Uterus (tissue), 4 donors: Measurements from ENCODE around the gene GLIS1. TPM values are rescaled to one million over a fixed set of nuclear protein-coding genes. Genes with fewer than 3 reads are reported as not detected.

Experiments
- DNase-seq, 2 donors: peaks; one replicate each; pipeline ENCODE4 v3.0.0-alpha.2; 2019 to 2020
- H3K27ac ChIP-seq, 2 donors: fragments of 200-600 bp; sonication (generic); 1 replicate in 1 of 2; 2 replicates in 1 of 2; pipeline ENCODE4 v1.5.1; 2016 to 2018
- H3K27me3 ChIP-seq, 2 donors: fragments of 200-600 bp; sonication (generic); one replicate each; pipeline ENCODE4 v1.5.1; 2018 to 2019; ENCODE audit warnings: control low read depth in 1 of 2
- H3K36me3 ChIP-seq, 2 donors: fragments of 200-600 bp; sonication (generic); one replicate each; pipeline ENCODE4 v1.5.1; 2019; ENCODE audit warnings: control low read depth in 1 of 2
- H3K4me1 ChIP-seq, 2 donors: fragments of 200-600 bp; sonication (generic); one replicate each; pipeline ENCODE4 v1.5.1; 2018 to 2019; ENCODE audit warnings: control low read depth in 1 of 2
- H3K4me3 ChIP-seq, 2 donors: fragments of 200-600 bp; sonication (generic); 1 replicate in 1 of 2; 2 replicates in 1 of 2; pipeline ENCODE4 v1.5.1; 2018 to 2019; ENCODE audit warnings: mild to moderate bottlenecking in 1 of 2
- H3K9me3 ChIP-seq, 2 donors: fragments of 200-600 bp; sonication (generic); one replicate each; pipeline ENCODE4 v1.5.1; 2019; ENCODE audit warnings: control low read depth in 1 of 2
- CTCF ChIP-seq, 4 experiments: fragments of 200-600 bp in 2 of 4; fragments of 450-650 bp in 2 of 4; sonication (generic) in 2 of 4; IDR thresholded peaks; one replicate each; pipeline ENCODE4 v1.5.1; 2016 to 2019; ENCODE audit warnings: antibody characterized with exemption in 4 of 4, mild to moderate bottlenecking in 2 of 4, moderate library complexity in 1 of 4
- POLR2A ChIP-seq, 2 donors: fragments of 450-650 bp; IDR thresholded peaks; one replicate each; pipeline ENCODE4 v1.6.1; 2016; ENCODE audit warnings: antibody characterized with exemption in 2 of 2, mild to moderate bottlenecking in 1 of 2, moderate library complexity in 1 of 2
- intact Hi-C: fragments of 100-400 bp; cut with DNase I; formaldehyde crosslinking; loops from one replicate; pipeline ENCODE4 v1.15.1; 2023; ENCODE audit warnings: low total_unique reads
- total RNA-seq, 4 donors: library from RNA; depleted of rRNA in 3 of 4; stranded (reverse); fragments of >200 nt in 3 of 4; gene quantifications; one replicate each; pipeline versions ENCODE4 v1.1.0 to v1.2.4, GENCODE V29; 2014 to 2023
- donor health status: DM: yes; HTN: yes; CAD: no.

Gene GLIS1
- total RNA-seq, 4 donors from 2014 or later: 0.21 to 1.0 TPM; not detected in 2

- DNase-seq: peak in 1 of 2 donors; percentile 21
These were observed 69.3 kb downstream of the GLIS1 start for GRCh38 chr1:53669621-53670191.

GRCh38 chr1:53666566-53666965 is 72.4 kb downstream of the GLIS1 start:
- no peaks in the 10 kb centered on the region for H3K9me3 ChIP-seq
- intact Hi-C loops: no loop called here
- no peaks in the 10 kb centered on the region for H3K27me3 ChIP-seq
- H3K36me3 ChIP-seq: no peaks in the 10 kb centered on the region
- H3K4me3 ChIP-seq: no peak overlapping the region
- no peak for DNase-seq
- H3K4me1 ChIP-seq: no peaks in the 10 kb centered on the region
- TF ChIP-seq POLR2A (IDR thresholded peaks at IDR 0.05) (no peak), CTCF (IDR thresholded peaks at IDR 0.05) (no peak)
- H3K27ac ChIP-seq: no peak overlapping the region

More at GRCh38 chr1:53669621-53670191, 69.3 kb downstream of the GLIS1 start:
- TF ChIP-seq POLR2A (IDR thresholded peaks at IDR 0.05): no peak
- Histone ChIP-seq H3K4me1 (no peaks in the 10 kb centered on the region), H3K4me3 (no peak overlapping the region), H3K9me3 (no peaks in the 10 kb centered on the region), H3K27ac (no peak overlapping the region), H3K36me3 (no peaks in the 10 kb centered on the region), H3K27me3 (no peaks in the 10 kb centered on the region)
- intact Hi-C loops: no loop called here

GRCh38 chr1:53665996-53666395 is 73.0 kb downstream of the GLIS1 start:
- TF ChIP-seq CTCF (IDR thresholded peaks at IDR 0.05) (no peak), POLR2A (IDR thresholded peaks at IDR 0.05) (no peak)
- no peaks in the 10 kb centered on the region for H3K36me3 ChIP-seq
- H3K9me3 ChIP-seq: no peaks in the 10 kb centered on the region
- no peak overlapping the region for H3K27ac ChIP-seq
- no peaks in the 10 kb centered on the region for H3K4me1 ChIP-seq
- intact Hi-C loops: no loop called here
- no peaks in the 10 kb centered on the region for H3K27me3 ChIP-seq
- no peak for DNase-seq
- no peak overlapping the region for H3K4me3 ChIP-seq

GRCh38 chr1:53663529-53664300 is 75.2 kb downstream of the GLIS1 start:
- H3K36me3 ChIP-seq: no peaks in the 10 kb centered on the region
- DNase-seq: peak in 1 of 2 donors; percentile 25
- no peak overlapping the region for H3K4me3 ChIP-seq
- H3K27me3 ChIP-seq: no peaks in the 10 kb centered on the region
- TF ChIP-seq CTCF (IDR thresholded peaks at IDR 0.05) (no peak), POLR2A (IDR thresholded peaks at IDR 0.05) (no peak)
- intact Hi-C loops: no loop called here
- H3K9me3 ChIP-seq: no peaks in the 10 kb centered on the region
- H3K4me1 ChIP-seq: no peaks in the 10 kb centered on the region
- no peak overlapping the region for H3K27ac ChIP-seq

GRCh38 chr1:53662951-53663350 is 76.0 kb downstream of the GLIS1 start:
- H3K4me1 ChIP-seq: no peaks in the 10 kb centered on the region
- no peak for DNase-seq
- no peak for TF ChIP-seq POLR2A (IDR thresholded peaks at IDR 0.05)
- TF ChIP-seq CTCF (IDR thresholded peaks at IDR 0.05): no peak
- H3K4me3 ChIP-seq: no peak overlapping the region
- no peaks in the 10 kb centered on the region for H3K9me3 ChIP-seq
- no peaks in the 10 kb centered on the region for H3K27me3 ChIP-seq
- H3K27ac ChIP-seq: no peak overlapping the region
- intact Hi-C loops: no loop called here
- no peaks in the 10 kb centered on the region for H3K36me3 ChIP-seq
